ENCODE measurements around the gene PRSS8.
"Not testable (repeated sequence)": the region's sequence is repeated elsewhere in the genome, so short reads cannot be mapped to it uniquely, and the experiment has no call there.

Gene PRSS8

DNA sequence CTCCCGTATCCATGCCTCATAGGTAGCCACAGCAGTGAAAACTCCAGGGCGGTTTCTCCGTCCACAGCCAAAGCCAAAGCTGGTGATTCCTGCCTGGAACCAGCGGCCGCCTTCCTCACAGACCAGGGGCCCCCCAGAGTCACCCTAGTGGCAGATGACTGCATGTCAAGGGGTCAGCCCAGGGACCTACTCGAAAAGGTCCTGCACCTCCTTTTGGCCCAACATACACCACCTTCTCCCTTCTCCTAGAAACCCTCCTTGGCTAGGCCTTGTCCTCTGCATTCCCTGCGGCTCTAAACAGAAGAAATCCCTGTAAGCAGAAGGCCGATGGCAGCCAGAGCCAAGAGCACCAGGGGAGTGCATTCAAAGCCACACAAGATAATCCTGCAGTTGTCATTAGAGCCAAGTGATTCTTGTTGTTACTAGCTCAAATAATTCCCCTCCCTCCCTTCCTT, 8.2 kb upstream of the PRSS8 start:
- ChIA-PET POLR2A (interaction anchor here (1.0 to 3.9 kb wide), 4 partner anchors 14 to 50 kb away, joined by 3 to 44 read pairs (median 12); partner anchors contain the start of genes FUS, KAT8 and VKORC1), CTCF (no interaction called here)
- no peak for DNase-seq (ENCODE audit: extremely low spot score)
- TF ChIP-seq CTBP1 (IDR thresholded peaks at IDR 0.05; ENCODE audit: borderline replicate concordance) = no peak

DNA sequence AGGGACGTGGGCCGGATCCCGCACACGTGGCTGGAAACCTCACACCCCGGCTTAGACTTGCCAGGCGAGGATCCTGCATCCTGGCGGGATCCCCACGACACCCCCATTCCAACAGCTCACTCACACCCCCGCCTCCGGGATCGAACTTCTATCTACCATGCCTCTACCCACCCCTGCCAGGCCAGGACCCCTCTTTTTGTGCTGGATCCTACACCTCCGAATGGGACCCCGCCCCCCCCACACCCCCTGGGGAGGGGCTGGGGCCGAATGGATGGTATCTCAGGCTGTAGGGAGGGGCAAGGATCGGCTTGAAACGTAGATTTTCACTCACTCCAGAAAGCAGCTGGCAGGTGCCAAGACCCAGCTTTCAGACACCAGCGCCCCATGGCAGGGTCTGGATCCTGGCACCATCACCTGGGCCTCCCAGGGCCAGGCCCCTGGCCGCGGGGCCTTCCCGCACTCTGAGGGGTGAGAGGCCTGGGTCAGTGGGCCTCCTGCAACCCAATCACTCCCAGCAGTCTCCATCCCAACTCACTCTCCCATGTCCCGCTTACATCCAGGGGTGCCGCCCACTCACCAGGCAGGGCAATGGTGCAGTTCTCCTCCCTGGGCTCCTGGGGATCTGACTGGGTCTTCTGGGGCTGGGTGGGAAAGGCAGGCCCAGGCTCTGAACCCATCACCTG, 7.6 kb upstream of the PRSS8 start:
- ChIA-PET CTCF (interaction anchor here (0.6 to 1.9 kb wide), 10 partner anchors 14 to 310 kb away, joined by 3 to 10 read pairs (median 5); partner anchors contain the start of genes KAT8, ZNF646 and ZNF668), POLR2A (interaction anchor here (1.0 to 3.9 kb wide), 7 partner anchors 14 to 65 kb away, joined by 3 to 44 read pairs (median 10); partner anchors contain the start of genes FUS, KAT8 and VKORC1)
- DNase-seq (ENCODE audit: extremely low spot score) = no peak
- TF ChIP-seq TARDBP (IDR thresholded peaks at IDR 0.05) (no peak), ARNT (IDR thresholded peaks at IDR 0.05) (no peak), LEF1 (IDR thresholded peaks at IDR 0.05; ENCODE audit: borderline replicate concordance) (no peak), FOXK2 (IDR thresholded peaks at IDR 0.05) (no peak), FOXM1 (IDR thresholded peaks at IDR 0.05; ENCODE audit: borderline replicate concordance) (no peak), SP1 (IDR thresholded peaks at IDR 0.05) (no peak), FOXA1 (IDR thresholded peaks at IDR 0.05) (no peak), ELF4 (IDR thresholded peaks at IDR 0.05) (no peak), L3MBTL2 (conservative IDR thresholded peaks at IDR 0.05) (no peak)
- TF ChIP-seq, protein P1, sequence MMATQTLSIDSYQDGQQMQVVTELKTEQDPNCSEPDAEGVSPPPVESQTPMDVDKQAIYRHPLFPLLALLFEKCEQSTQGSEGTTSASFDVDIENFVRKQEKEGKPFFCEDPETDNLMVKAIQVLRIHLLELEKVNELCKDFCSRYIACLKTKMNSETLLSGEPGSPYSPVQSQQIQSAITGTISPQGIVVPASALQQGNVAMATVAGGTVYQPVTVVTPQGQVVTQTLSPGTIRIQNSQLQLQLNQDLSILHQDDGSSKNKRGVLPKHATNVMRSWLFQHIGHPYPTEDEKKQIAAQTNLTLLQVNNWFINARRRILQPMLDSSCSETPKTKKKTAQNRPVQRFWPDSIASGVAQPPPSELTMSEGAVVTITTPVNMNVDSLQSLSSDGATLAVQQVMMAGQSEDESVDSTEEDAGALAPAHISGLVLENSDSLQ (IDR thresholded peaks at IDR 0.05) = no peak

DNA sequence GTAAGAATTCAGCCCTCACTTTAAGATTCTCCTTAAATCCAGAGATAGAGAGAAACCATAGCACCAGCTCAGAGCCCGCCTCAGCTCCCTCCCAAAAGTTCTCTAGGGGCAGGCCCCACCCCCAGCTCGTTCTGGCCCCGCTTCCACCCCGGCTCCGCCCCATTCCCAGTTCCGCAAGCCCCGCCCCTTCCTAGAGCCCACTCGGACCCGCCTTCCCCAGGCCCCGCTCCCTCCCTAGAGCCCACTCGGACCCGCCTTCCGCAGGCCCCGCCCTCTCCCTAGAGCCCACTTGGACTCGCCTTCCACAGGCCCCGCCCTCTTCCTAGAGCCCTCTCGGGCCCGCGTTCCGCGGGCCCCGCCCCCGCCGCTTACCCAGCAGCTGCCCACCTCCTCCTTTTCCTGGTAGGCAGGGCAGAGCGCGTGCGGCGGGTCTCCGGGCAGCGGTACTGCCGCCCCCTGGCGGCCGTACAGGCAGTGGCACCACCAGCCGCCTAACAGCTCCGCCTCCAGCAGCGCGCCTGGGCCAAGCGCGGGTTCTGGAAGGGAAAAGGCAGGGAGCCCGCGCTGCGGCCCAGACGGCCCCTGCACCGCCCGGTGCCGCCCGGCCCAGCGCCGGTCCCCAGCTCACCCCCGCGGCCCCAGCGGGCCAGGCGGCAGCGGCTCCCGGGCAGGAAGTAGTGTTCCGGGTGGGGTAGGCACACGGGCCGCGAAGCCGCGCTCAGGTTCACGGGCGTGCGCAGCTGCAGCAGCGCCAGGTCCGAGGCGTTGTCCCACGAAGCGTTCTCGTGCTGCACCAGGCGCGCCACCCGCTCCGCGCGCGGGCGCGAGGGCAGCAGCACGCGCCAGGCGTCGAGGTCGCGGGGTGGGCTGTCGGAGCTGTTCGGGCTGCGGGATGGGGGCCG, 6.8 kb upstream of the PRSS8 start:
- POLR2A ChIA-PET = interaction anchor here (0.7 to 3.9 kb wide), 14 partner anchors 10 to 112 kb away, joined by 3 to 44 read pairs (median 4); partner anchors contain the start of genes FUS, KAT8, ZNF646 and ZNF668
- DNase-seq (ENCODE audit: extremely low spot score) = peak; percentile 100
- CTCF ChIA-PET = interaction anchor here (0.6 to 1.9 kb wide), 16 partner anchors 15 to 311 kb away, joined by 3 to 10 read pairs (median 4); partner anchors contain the start of genes FUS, HSD3B7, KAT8 and VKORC1
- TF ChIP-seq CTBP1 (IDR thresholded peaks at IDR 0.05; ENCODE audit: borderline replicate concordance) (no peak), ZNF384 (IDR thresholded peaks at IDR 0.05) (no peak), ARNT (IDR thresholded peaks at IDR 0.05) (no peak), SUZ12 (IDR thresholded peaks at IDR 0.05) (no peak), FOXA1 (IDR thresholded peaks at IDR 0.05) (no peak), L3MBTL2 (conservative IDR thresholded peaks at IDR 0.05) (no peak), FOXK2 (IDR thresholded peaks at IDR 0.05) (no peak), FOXM1 (IDR thresholded peaks at IDR 0.05; ENCODE audit: borderline replicate concordance) (0 out of 2 replicates have a peak, but pooled peaks have one; percentile 23), TARDBP (IDR thresholded peaks at IDR 0.05) (no peak), HDGF (IDR thresholded peaks at IDR 0.05; ENCODE audit: borderline replicate concordance) (peak; percentile 92; the same call in 1 of the 2 replicates), SP1 (IDR thresholded peaks at IDR 0.05) (no peak), BHLHE40 (IDR thresholded peaks at IDR 0.05; ENCODE audit: borderline replicate concordance) (no peak), ELF4 (IDR thresholded peaks at IDR 0.05) (no peak), LEF1 (IDR thresholded peaks at IDR 0.05; ENCODE audit: borderline replicate concordance) (0 out of 2 replicates have a peak, but pooled peaks have one; percentile 40), NFRKB (IDR thresholded peaks at IDR 0.05) (no peak)
- TF ChIP-seq, protein P1 (IDR thresholded peaks at IDR 0.05) = no peak

DNA sequence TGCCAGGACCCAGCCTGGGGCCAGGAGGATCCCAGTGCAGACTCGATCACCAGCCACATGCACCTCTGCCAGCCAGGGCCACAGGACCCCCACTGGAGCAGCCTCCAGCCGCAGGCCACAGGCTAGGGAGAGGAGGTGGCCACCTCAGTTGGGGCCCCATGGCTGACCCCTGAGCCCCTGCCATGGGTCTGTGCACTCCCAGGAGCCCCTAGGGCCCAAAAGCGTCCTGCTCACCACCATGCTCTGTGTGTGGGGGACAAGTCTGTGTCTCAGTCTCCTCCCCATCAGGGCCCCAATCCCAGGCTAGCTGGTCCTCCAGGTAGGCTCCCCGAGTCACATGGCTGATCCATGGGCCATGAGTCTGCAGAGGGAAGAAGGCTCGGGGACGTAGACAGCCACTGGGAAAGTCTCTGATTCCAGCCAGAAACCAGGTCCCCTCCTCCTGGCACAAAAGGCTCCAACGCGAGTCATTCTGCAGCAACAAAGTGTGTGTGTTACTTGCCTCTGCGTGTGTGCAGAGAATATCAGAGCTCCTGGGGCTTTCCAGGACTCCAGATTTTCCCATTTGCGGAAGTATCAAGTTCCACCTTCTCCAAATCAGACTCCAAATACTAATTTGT, 6.1 kb upstream of the PRSS8 start:
- peak; percentile 25 for DNase-seq (ENCODE audit: extremely low spot score)
- ChIA-PET CTCF (interaction anchor here (0.6 to 1.9 kb wide), 14 partner anchors 15 to 312 kb away, joined by 3 to 10 read pairs (median 5); partner anchors contain the start of genes FUS, HSD3B7, KAT8 and VKORC1), POLR2A (interaction anchor here (0.7 to 3.9 kb wide), 14 partner anchors 10 to 112 kb away, joined by 3 to 44 read pairs (median 4); partner anchors contain the start of genes FUS, KAT8, ZNF646 and ZNF668)
- no peak for TF ChIP-seq CTBP1 (IDR thresholded peaks at IDR 0.05; ENCODE audit: borderline replicate concordance)
- TF ChIP-seq NFRKB (IDR thresholded peaks at IDR 0.05) = no peak
- no peak for TF ChIP-seq SP1 (IDR thresholded peaks at IDR 0.05)
- TF ChIP-seq ELF4 (IDR thresholded peaks at IDR 0.05) = no peak
- peak; percentile 73; the same call in 1 of the 2 replicates for TF ChIP-seq HDGF (IDR thresholded peaks at IDR 0.05; ENCODE audit: borderline replicate concordance)
- TF ChIP-seq FOXA1 (IDR thresholded peaks at IDR 0.05) = no peak

DNA sequence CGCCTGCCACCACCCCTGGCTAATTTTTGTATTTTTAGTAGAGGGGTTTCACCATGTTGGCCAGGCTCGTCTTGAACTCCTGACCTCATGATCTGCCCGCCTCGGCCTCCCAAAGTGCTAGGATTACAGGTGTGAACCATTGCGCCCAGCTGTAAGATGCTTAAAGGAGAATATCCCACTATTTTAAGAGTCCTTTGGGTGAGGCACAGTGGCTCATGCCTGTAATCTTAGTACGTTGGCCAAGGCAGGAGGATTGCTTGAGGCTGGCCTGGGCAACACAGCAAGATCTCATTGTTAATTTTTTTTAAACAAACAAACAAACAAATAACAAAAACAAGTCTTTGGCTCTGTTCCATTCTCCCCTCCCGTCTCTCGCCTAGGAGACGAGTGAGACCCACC, 5.5 kb upstream of the PRSS8 start:
- DNase-seq (ENCODE audit: extremely low spot score) = not testable (repeated sequence)
- POLR2A ChIA-PET = interaction anchor here (1.7 to 3.9 kb wide), 4 partner anchors 23 to 39 kb away, joined by 5 to 44 read pairs (median 24); partner anchors contain the start of genes FUS and KAT8
- CTCF ChIA-PET = interaction anchor here (1.1 kb wide), 1 partner anchor 24 kb away, joined by 5 read pairs; the partner anchor contains the start of gene KAT8
